ENCODE data around the gene SLC35E1.

DNA sequence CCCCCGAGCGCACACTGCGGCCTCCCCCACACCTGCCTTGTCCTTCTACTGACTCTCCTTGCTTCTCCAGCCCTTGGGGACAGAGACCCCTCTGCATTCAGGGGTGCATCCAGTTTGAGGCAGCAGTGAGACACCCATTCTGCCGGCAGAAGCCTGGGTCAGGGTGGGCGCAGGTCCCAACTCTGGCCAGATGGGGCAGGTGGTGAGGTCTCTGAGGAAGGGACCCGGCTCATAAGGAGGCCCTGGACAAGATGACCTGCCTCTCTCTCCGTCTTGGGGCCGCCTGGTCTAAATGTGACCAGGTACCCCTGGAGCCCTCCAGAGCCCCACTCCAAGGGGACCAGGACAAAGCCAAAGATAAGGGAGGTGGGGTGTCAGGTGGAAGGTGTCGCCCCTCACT lies 36.1 kb downstream of the SLC35E1 start:
- TF ChIP-seq YY1 (IDR thresholded peaks at IDR 0.05; ENCODE audit: low read depth) (no peak), GABPA (IDR thresholded peaks at IDR 0.05; ENCODE audit: low read depth) (no peak), FOXM1 (IDR thresholded peaks at IDR 0.05; ENCODE audit: low read depth) (no peak), POLR2AphosphoS5 (IDR thresholded peaks at IDR 0.05; ENCODE audit: low read depth, low read length) (no peak), RFX5 (IDR thresholded peaks at IDR 0.05; ENCODE audit: low read length) (no peak), CHD2 (IDR thresholded peaks at IDR 0.05; ENCODE audit: low read length, partially characterized antibody) (no peak), GATA2 (CRISPR knock-in tag; IDR thresholded peaks at IDR 0.05) (no peak), EZH2phosphoT487 (IDR thresholded peaks at IDR 0.05; ENCODE audit: borderline replicate concordance, low read depth) (no peak), SIN3A (IDR thresholded peaks at IDR 0.05; ENCODE audit: borderline replicate concordance, low read depth, low read length) (no peak)
- TF ChIP-seq, protein P1, sequence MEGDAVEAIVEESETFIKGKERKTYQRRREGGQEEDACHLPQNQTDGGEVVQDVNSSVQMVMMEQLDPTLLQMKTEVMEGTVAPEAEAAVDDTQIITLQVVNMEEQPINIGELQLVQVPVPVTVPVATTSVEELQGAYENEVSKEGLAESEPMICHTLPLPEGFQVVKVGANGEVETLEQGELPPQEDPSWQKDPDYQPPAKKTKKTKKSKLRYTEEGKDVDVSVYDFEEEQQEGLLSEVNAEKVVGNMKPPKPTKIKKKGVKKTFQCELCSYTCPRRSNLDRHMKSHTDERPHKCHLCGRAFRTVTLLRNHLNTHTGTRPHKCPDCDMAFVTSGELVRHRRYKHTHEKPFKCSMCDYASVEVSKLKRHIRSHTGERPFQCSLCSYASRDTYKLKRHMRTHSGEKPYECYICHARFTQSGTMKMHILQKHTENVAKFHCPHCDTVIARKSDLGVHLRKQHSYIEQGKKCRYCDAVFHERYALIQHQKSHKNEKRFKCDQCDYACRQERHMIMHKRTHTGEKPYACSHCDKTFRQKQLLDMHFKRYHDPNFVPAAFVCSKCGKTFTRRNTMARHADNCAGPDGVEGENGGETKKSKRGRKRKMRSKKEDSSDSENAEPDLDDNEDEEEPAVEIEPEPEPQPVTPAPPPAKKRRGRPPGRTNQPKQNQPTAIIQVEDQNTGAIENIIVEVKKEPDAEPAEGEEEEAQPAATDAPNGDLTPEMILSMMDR (IDR thresholded peaks at IDR 0.05): no peak
- TF ChIP-seq, protein P2, sequence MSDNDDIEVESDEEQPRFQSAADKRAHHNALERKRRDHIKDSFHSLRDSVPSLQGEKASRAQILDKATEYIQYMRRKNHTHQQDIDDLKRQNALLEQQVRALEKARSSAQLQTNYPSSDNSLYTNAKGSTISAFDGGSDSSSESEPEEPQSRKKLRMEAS (IDR thresholded peaks at IDR 0.05; ENCODE audit: low read depth): no peak
- TF ChIP-seq, protein P3, sequence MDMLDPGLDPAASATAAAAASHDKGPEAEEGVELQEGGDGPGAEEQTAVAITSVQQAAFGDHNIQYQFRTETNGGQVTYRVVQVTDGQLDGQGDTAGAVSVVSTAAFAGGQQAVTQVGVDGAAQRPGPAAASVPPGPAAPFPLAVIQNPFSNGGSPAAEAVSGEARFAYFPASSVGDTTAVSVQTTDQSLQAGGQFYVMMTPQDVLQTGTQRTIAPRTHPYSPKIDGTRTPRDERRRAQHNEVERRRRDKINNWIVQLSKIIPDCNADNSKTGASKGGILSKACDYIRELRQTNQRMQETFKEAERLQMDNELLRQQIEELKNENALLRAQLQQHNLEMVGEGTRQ (IDR thresholded peaks at IDR 0.05; ENCODE audit: borderline replicate concordance, low read depth, low read length): no peak
